Neural progenitor cell (in vitro differentiated cells): Measurements from ENCODE around the gene GOLGA5. TPM values are rescaled to one million over a fixed set of nuclear protein-coding genes. Genes with fewer than 3 reads are reported as not detected.
"Not testable (repeated sequence)": the region's sequence is repeated elsewhere in the genome, so short reads cannot be mapped to it uniquely, and the experiment has no call there.

Experiments
- DNase-seq: peaks from one replicate; pipeline ENCODE4 v3.0.0-alpha.2; 2016; ENCODE audit warnings: low spot score
- H2AFZ ChIP-seq: fragments of 200-600 bp; sonication (generic); replicated peaks from 2 replicates; pipeline ENCODE4 v1.6.1; 2016; ENCODE audit warnings: antibody characterized with exemption
- H3F3A ChIP-seq: fragments of 200-600 bp; sonication (generic); 2 replicates; pipeline ENCODE4 v1.6.1; 2016; ENCODE audit warnings: antibody characterized with exemption, low read depth
- H3K27ac ChIP-seq: fragments of 200-600 bp; sonication (generic); 2 replicates; pipeline ENCODE4 v1.5.1; 2016; ENCODE audit warnings: mild to moderate bottlenecking
- H3K27me3 ChIP-seq: fragments of 200-600 bp; sonication (generic); 2 replicates; pipeline ENCODE4 v1.6.1; 2016; ENCODE audit warnings: mild to moderate bottlenecking, moderate library complexity
- H3K36me3 ChIP-seq: fragments of 200-600 bp; sonication (generic); 2 replicates; pipeline ENCODE4 v1.5.1; 2016
- H3K4me1 ChIP-seq: fragments of 200-600 bp; sonication (generic); 2 replicates; pipeline ENCODE4 v1.6.1; 2016; ENCODE audit warnings: mixed run types
- H3K4me2 ChIP-seq: fragments of 200-600 bp; sonication (generic); 2 replicates; pipeline ENCODE4 v1.6.1; 2016
- H3K4me3 ChIP-seq: fragments of 200-600 bp; sonication (generic); 2 replicates; pipeline ENCODE4 v1.5.1; 2016
- H3K79me2 ChIP-seq: fragments of 200-600 bp; sonication (generic); 2 replicates; pipeline ENCODE4 v1.6.1; 2016; ENCODE audit warnings: low read depth
- H3K9ac ChIP-seq: fragments of 200-600 bp; sonication (generic); 2 replicates; pipeline ENCODE4 v1.6.1; 2016
- H3K9me3 ChIP-seq: fragments of 200-600 bp; sonication (generic); 2 replicates; pipeline ENCODE4 v1.5.1; 2016; ENCODE audit warnings: low read depth
- H4K20me1 ChIP-seq: fragments of 200-600 bp; sonication (generic); 2 replicates; pipeline ENCODE4 v1.6.1; 2016; ENCODE audit warnings: low read depth
- H3K27ac Mint-ChIP-seq: 3 replicates; pipeline ENCODE4 v1.8.0; 2021; ENCODE audit warnings: mixed read lengths
- H3K27me3 Mint-ChIP-seq: 2 replicates; pipeline ENCODE4 v1.8.0; 2022; ENCODE audit warnings: low read depth, mild to moderate bottlenecking, inconsistent platforms, moderate library complexity, mixed read lengths; ENCODE audit not compliant: insufficient read depth
- H3K36me3 Mint-ChIP-seq: 3 replicates; pipeline ENCODE4 v1.8.0; 2021; ENCODE audit warnings: mixed read lengths
- H3K4me1 Mint-ChIP-seq: 3 replicates; pipeline ENCODE4 v1.8.0; 2021; ENCODE audit warnings: mixed read lengths
- H3K4me3 Mint-ChIP-seq: 3 replicates; pipeline ENCODE4 v1.8.0; 2021; ENCODE audit warnings: mild to moderate bottlenecking, moderate library complexity, mixed read lengths
- H3K9me3 Mint-ChIP-seq: 3 replicates; pipeline ENCODE4 v1.8.0; 2020; ENCODE audit warnings: mixed read lengths
- EZH2 ChIP-seq: fragments of 200-600 bp; sonication (generic); IDR thresholded peaks from 2 replicates; pipeline ENCODE4 v1.6.1; 2017; ENCODE audit warnings: antibody characterized with exemption, mild to moderate bottlenecking, moderate library complexity
- EZH2phosphoT487 ChIP-seq: fragments of 200-600 bp; sonication (generic); IDR thresholded peaks from 2 replicates; pipeline ENCODE4 v1.6.1; 2017; ENCODE audit warnings: antibody characterized with exemption
- total RNA-seq: library from RNA; depleted of rRNA; stranded (reverse); fragments of >200 nt; gene quantifications from 2 replicates; pipeline ENCODE4 v1.2.3, GENCODE V29; 2015; ENCODE audit warnings: low replicate concordance
- TF ChIP-seq, protein P1 (sequence below): fragments of 200-600 bp; sonication (generic); IDR thresholded peaks from 2 replicates; pipeline ENCODE4 v1.5.1; 2017; ENCODE audit warnings: antibody characterized with exemption, mild to moderate bottlenecking

Gene GOLGA5
- total RNA-seq, 1 donor from 2014 or later = 34.2 TPM

DNA sequence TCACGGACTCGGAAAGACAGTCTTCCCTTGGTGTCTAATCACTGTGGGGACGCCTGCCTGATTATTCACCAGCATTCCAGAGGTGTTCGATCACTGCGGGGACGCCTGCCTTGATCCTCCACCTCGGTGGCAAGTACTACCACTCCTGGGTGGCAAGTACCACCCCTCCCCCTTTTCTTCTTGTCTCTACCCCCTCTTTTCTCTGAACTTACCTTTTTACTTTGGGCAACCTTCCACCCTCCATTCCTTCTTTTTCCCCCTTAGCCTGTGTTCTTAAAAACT, 33.6 kb upstream of the GOLGA5 start:
- no peak overlapping the region for H3K4me2 ChIP-seq
- H3K4me3 ChIP-seq = no peak overlapping the region
- DNase-seq = no peak
- H3K27ac Mint-ChIP-seq = no peak overlapping the region
- H3K9me3 Mint-ChIP-seq = peaks cover 2% of the 10 kb centered on the region
- H3K4me1 ChIP-seq = no peaks in the 10 kb centered on the region
- no peak overlapping the region for H3K27ac ChIP-seq
- H3K79me2 ChIP-seq = no peaks in the 10 kb centered on the region
- no peak overlapping the region for H3K4me3 Mint-ChIP-seq
- H2AFZ ChIP-seq = no peak overlapping the region
- H3K36me3 ChIP-seq = no peaks in the 10 kb centered on the region
- H3K4me1 Mint-ChIP-seq = peaks cover 10% of the 10 kb centered on the region
- no peaks in the 10 kb centered on the region for H3K36me3 Mint-ChIP-seq
- TF ChIP-seq EZH2 = no peak
- TF ChIP-seq, protein P1, sequence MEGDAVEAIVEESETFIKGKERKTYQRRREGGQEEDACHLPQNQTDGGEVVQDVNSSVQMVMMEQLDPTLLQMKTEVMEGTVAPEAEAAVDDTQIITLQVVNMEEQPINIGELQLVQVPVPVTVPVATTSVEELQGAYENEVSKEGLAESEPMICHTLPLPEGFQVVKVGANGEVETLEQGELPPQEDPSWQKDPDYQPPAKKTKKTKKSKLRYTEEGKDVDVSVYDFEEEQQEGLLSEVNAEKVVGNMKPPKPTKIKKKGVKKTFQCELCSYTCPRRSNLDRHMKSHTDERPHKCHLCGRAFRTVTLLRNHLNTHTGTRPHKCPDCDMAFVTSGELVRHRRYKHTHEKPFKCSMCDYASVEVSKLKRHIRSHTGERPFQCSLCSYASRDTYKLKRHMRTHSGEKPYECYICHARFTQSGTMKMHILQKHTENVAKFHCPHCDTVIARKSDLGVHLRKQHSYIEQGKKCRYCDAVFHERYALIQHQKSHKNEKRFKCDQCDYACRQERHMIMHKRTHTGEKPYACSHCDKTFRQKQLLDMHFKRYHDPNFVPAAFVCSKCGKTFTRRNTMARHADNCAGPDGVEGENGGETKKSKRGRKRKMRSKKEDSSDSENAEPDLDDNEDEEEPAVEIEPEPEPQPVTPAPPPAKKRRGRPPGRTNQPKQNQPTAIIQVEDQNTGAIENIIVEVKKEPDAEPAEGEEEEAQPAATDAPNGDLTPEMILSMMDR = no peak
- TF ChIP-seq EZH2phosphoT487 = no peak
- H3K9ac ChIP-seq = no peak overlapping the region
- H3K27me3 ChIP-seq = no peaks in the 10 kb centered on the region
- no peaks in the 10 kb centered on the region for H3F3A ChIP-seq
- no peaks in the 10 kb centered on the region for H3K9me3 ChIP-seq
- H3K27me3 Mint-ChIP-seq = no peaks in the 10 kb centered on the region
- no peaks in the 10 kb centered on the region for H4K20me1 ChIP-seq

DNA sequence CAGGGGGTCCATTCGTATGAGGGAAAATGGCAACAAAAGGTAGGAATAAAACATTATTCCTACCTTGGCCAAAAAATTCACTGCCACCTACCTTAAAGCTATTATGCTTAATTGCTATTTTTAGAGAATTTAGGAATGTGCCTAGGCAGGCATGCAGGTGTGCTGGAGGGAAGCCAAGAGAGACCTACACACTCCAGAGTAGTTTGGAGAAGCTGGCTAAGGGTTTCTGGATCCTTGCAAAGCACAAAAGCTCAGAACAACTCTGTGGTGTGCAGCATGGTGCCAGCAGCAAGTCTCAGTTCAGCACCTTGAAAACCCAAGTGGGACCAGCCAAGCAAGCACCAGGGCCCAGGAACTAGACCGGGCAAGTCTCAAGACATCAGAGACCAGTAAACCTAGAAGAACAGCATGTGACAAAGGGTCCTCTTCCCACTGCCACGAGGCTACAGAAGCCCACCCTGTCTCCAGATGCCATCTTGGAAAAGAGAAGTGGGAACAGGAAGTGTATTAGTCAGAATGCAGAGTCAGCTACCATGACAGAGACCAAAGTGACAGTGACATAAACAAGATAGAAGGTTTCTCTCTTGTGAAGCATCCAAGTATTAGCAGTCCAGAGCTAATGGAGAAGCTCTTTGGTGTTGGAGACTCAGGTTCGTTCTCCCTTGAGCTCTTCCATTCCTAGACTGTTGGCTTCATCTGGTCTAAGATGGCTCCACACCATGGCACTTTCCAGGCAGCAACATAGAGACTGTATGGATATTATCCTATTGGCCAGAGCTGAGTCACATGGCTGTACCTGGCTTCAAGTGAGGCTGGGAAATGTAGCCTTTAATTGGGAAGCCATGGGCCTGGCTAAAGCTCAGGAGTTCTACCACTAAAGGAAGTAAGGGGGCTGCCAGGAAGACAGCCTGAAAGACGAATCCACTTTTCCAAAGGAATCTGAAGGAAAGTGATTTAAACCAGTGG, 30.2 kb upstream of the GOLGA5 start:
- not testable (repeated sequence) for H3K79me2 ChIP-seq, H3K4me3 ChIP-seq, H3K27me3 ChIP-seq, H3K27ac ChIP-seq, H3K4me2 ChIP-seq, H3K27ac Mint-ChIP-seq, DNase-seq, H3K9me3 Mint-ChIP-seq, H2AFZ ChIP-seq, H4K20me1 ChIP-seq, H3K36me3 ChIP-seq, H3K9ac ChIP-seq, H3K27me3 Mint-ChIP-seq, H3K9me3 ChIP-seq, H3K4me3 Mint-ChIP-seq, H3F3A ChIP-seq, H3K36me3 Mint-ChIP-seq, H3K4me1 ChIP-seq
- peaks cover 10% of the 10 kb centered on the region for H3K4me1 Mint-ChIP-seq

DNA sequence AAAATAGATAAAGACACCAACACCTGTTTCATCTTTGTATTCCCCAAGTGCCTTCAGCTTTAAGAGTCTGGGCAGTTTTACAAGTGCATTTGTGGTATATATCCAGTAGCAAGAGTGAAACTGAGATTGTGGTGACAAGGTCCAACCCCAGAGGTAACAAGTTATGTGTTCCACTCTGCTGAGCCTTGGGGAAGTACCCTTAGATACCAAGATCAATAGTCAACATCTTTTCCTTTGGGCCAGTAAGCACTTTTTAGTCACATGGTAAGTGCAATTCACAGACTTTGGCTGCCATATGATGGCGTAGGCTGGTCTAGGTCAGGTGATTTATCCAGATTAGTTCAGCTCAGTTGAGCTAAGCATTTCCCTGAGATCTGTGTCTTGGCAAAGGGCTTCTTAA, 25.9 kb upstream of the GOLGA5 start:
- not testable (repeated sequence) for H3K27ac Mint-ChIP-seq, H3K9me3 Mint-ChIP-seq

DNA sequence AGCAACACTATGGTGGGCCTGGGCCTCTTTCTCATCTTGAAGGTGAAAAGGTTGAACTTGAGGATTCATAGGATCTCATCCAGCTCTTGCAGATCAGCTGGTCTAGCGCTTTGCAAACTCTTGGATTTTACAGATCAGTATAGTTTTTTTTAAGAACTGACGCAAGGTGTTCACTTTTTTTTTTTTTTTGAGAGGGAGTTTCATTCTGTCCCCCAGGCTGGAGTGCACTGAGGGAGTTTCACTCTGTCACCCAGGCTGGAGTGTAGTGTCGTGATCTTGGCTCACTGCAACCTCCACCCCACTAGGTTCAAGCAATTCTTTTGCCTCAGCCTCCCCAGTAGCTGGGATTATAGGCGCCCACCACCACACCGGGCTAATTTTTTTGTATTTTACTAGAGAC, 25.3 kb upstream of the GOLGA5 start:
- peaks cover 1% of the 10 kb centered on the region for H3K27me3 Mint-ChIP-seq
- Histone ChIP-seq H3K9ac (no peak overlapping the region), H3K9me3 (no peaks in the 10 kb centered on the region), H3K4me1 (no peaks in the 10 kb centered on the region), H3F3A (no peaks in the 10 kb centered on the region), H3K36me3 (no peaks in the 10 kb centered on the region), H3K27me3 (no peaks in the 10 kb centered on the region), H3K4me2 (no peak overlapping the region), H3K4me3 (no peak overlapping the region), H3K27ac (no peak overlapping the region), H4K20me1 (no peaks in the 10 kb centered on the region), H2AFZ (no peak overlapping the region), H3K79me2 (no peaks in the 10 kb centered on the region)
- H3K4me3 Mint-ChIP-seq = no peak overlapping the region
- H3K36me3 Mint-ChIP-seq = no peaks in the 10 kb centered on the region
- no peaks in the 10 kb centered on the region for H3K9me3 Mint-ChIP-seq
- H3K27ac Mint-ChIP-seq = no peak overlapping the region
- no peak for DNase-seq
- no peaks in the 10 kb centered on the region for H3K4me1 Mint-ChIP-seq
- no peak for TF ChIP-seq EZH2
- TF ChIP-seq, protein P1 = no peak

More for the DNA sequence above, 25.9 kb upstream of the GOLGA5 start:
- H4K20me1 ChIP-seq, H3F3A ChIP-seq, H3K4me1 ChIP-seq, DNase-seq, H3K4me1 Mint-ChIP-seq, H2AFZ ChIP-seq, H3K4me3 ChIP-seq, H3K27ac ChIP-seq, H3K4me2 ChIP-seq, H3K79me2 ChIP-seq, H3K9ac ChIP-seq, H3K36me3 ChIP-seq, H3K4me3 Mint-ChIP-seq, H3K27me3 Mint-ChIP-seq, H3K27me3 ChIP-seq, H3K9me3 ChIP-seq, H3K36me3 Mint-ChIP-seq: not testable (repeated sequence)
